ENCODE results near the gene TTC19. TPM values are rescaled to one million over a fixed set of nuclear protein-coding genes. Genes with fewer than 3 reads are reported as not detected.
"Not testable (repeated sequence)": the region's sequence is repeated elsewhere in the genome, so short reads cannot be mapped to it uniquely, and the experiment has no call there.

The TTC19 gene
- total RNA-seq, 3 donors from 2014 or later (not counting 1 experiment from before 2014, with no cell fraction given), result 40.1 to 42.3 (median 40.2) TPM

GRCh38 chr17:16046966-16047365 lies 47.3 kb downstream of the TTC19 start:
- Mint-ChIP-seq H3K27me3 (ENCODE audit: low read depth in 2 of 2) (no peaks in the 10 kb centered on the region), H3K4me1 (peaks cover 5 to 12% of the 10 kb centered on the region in 2 donors), H3K27ac (peak overlapping the region; percentile 7 to 40), H3K36me3 (peaks cover 13% of the 10 kb centered on the region), H3K4me3 (no peak overlapping the region), H3K9me3 (no peaks in the 10 kb centered on the region)
- no peak overlapping the region for H3K4me3 ChIP-seq (ENCODE audit: low read length)
- H3K36me3 ChIP-seq (ENCODE audit: control insufficient read depth, insufficient read depth, low read length), result peaks cover 61% of the 10 kb centered on the region
- H3K27ac ChIP-seq (ENCODE audit: low read length), result no peak overlapping the region
- whole genome bisulfite sequencing (ENCODE audit: insufficient coverage), result 94% methylated on average over 2 of the region's 3 CpGs
- TF ChIP-seq CTCF (IDR thresholded peaks at IDR 0.05), result no peak
- no peaks in the 10 kb centered on the region for H3K27me3 ChIP-seq (ENCODE audit: control insufficient read depth, insufficient read depth, low read length)
- DNase-seq, result no peak
- ATAC-seq, result no peak
- intact Hi-C loops (cut with micrococcal nuclease), result no loop called here
- no peaks in the 10 kb centered on the region for H3K4me1 ChIP-seq (ENCODE audit: control insufficient read depth, insufficient read depth, low read length)
- no peaks in the 10 kb centered on the region for H3K9me3 ChIP-seq (ENCODE audit: control insufficient read depth, insufficient read depth, low read length)

GRCh38 chr17:16048811-16049449 lies 49.3 kb downstream of the TTC19 start:
- ATAC-seq, result no peak
- no peak overlapping the region for H3K4me3 ChIP-seq (ENCODE audit: low read length)
- no peaks in the 10 kb centered on the region for H3K9me3 ChIP-seq (ENCODE audit: control insufficient read depth, insufficient read depth, low read length)
- Mint-ChIP-seq H3K27me3 (ENCODE audit: low read depth in 2 of 2) (no peaks in the 10 kb centered on the region), H3K36me3 (peaks cover 6% of the 10 kb centered on the region), H3K4me3 (no peak overlapping the region), H3K4me1 (peaks cover 19 to 21% of the 10 kb centered on the region in 2 donors), H3K9me3 (no peaks in the 10 kb centered on the region), H3K27ac (no peak overlapping the region)
- TF ChIP-seq CTCF (IDR thresholded peaks at IDR 0.05), result no peak
- whole genome bisulfite sequencing (ENCODE audit: insufficient coverage), result 96% methylated on average over 14 of the region's 14 CpGs
- H3K27me3 ChIP-seq (ENCODE audit: control insufficient read depth, insufficient read depth, low read length), result no peaks in the 10 kb centered on the region
- H3K27ac ChIP-seq (ENCODE audit: low read length), result no peak overlapping the region
- DNase-seq, result no peak
- intact Hi-C loops (cut with micrococcal nuclease), result no loop called here
- peaks cover 63% of the 10 kb centered on the region for H3K36me3 ChIP-seq (ENCODE audit: control insufficient read depth, insufficient read depth, low read length)
- no peaks in the 10 kb centered on the region for H3K4me1 ChIP-seq (ENCODE audit: control insufficient read depth, insufficient read depth, low read length)

GRCh38 chr17:16050844-16051243 lies 51.2 kb downstream of the TTC19 start:
- no peak overlapping the region for H3K4me3 ChIP-seq (ENCODE audit: low read length)
- H3K9me3 ChIP-seq (ENCODE audit: control insufficient read depth, insufficient read depth, low read length), result no peaks in the 10 kb centered on the region
- ATAC-seq, result no peak
- H3K27ac Mint-ChIP-seq, result peak overlapping the region; percentile 27 to 43
- H3K4me3 Mint-ChIP-seq, result no peak overlapping the region
- 100% methylated on average over 6 of the region's 6 CpGs for WGBS (ENCODE audit: insufficient coverage)
- no peak overlapping the region for H3K27ac ChIP-seq (ENCODE audit: low read length)
- H3K4me1 Mint-ChIP-seq, result peaks cover 24 to 31% of the 10 kb centered on the region in 2 donors
- TF ChIP-seq CTCF (IDR thresholded peaks at IDR 0.05), result no peak
- no peak for DNase-seq
- intact Hi-C loops (cut with micrococcal nuclease), result no loop called here
- no peaks in the 10 kb centered on the region for H3K4me1 ChIP-seq (ENCODE audit: control insufficient read depth, insufficient read depth, low read length)
- peaks cover 59% of the 10 kb centered on the region for H3K36me3 ChIP-seq (ENCODE audit: control insufficient read depth, insufficient read depth, low read length)
- no peaks in the 10 kb centered on the region for H3K27me3 ChIP-seq (ENCODE audit: control insufficient read depth, insufficient read depth, low read length)
- H3K36me3 Mint-ChIP-seq, result peaks cover 15% of the 10 kb centered on the region
- H3K9me3 Mint-ChIP-seq, result no peaks in the 10 kb centered on the region
- H3K27me3 Mint-ChIP-seq (ENCODE audit: low read depth in 2 of 2), result no peaks in the 10 kb centered on the region

- ATAC-seq (no peak), DNase-seq (no peak)
- Histone ChIP-seq H3K4me3 (ENCODE audit: low read length) (no peak overlapping the region), H3K27ac (ENCODE audit: low read length) (no peak overlapping the region), H3K36me3 (ENCODE audit: control insufficient read depth, insufficient read depth, low read length) (peaks cover 57% of the 10 kb centered on the region), H3K4me1 (ENCODE audit: control insufficient read depth, insufficient read depth, low read length) (no peaks in the 10 kb centered on the region), H3K9me3 (ENCODE audit: control insufficient read depth, insufficient read depth, low read length) (no peaks in the 10 kb centered on the region), H3K27me3 (ENCODE audit: control insufficient read depth, insufficient read depth, low read length) (no peaks in the 10 kb centered on the region)
- no peak for TF ChIP-seq CTCF (IDR thresholded peaks at IDR 0.05)
- Mint-ChIP-seq H3K27ac (peak overlapping the region; percentile 54 to 64), H3K27me3 (ENCODE audit: low read depth in 2 of 2) (no peaks in the 10 kb centered on the region), H3K4me3 (no peak overlapping the region), H3K36me3 (peaks cover 19% of the 10 kb centered on the region), H3K4me1 (peaks cover 24 to 28% of the 10 kb centered on the region in 2 donors), H3K9me3 (no peaks in the 10 kb centered on the region)
- intact Hi-C loops (cut with micrococcal nuclease), result no loop called here
- 100% methylated on average over 1 of the region's 1 CpG for WGBS (ENCODE audit: insufficient coverage)
Measured at GRCh38 chr17:16052486-16052885, 52.9 kb downstream of the TTC19 start.

GRCh38 chr17:16055139-16055538 lies 55.5 kb downstream of the TTC19 start:
- H3K4me3 Mint-ChIP-seq; H3K27me3 Mint-ChIP-seq (ENCODE audit: low read depth in 2 of 2); H3K9me3 Mint-ChIP-seq; H3K4me1 ChIP-seq (ENCODE audit: control insufficient read depth, insufficient read depth, low read length); intact Hi-C loops (cut with micrococcal nuclease); H3K9me3 ChIP-seq (ENCODE audit: control insufficient read depth, insufficient read depth, low read length); H3K4me3 ChIP-seq (ENCODE audit: low read length); H3K27ac ChIP-seq (ENCODE audit: low read length); ATAC-seq; H3K27me3 ChIP-seq (ENCODE audit: control insufficient read depth, insufficient read depth, low read length); DNase-seq: not testable (repeated sequence)
- H3K36me3 ChIP-seq (ENCODE audit: control insufficient read depth, insufficient read depth, low read length), result peaks cover 62% of the 10 kb centered on the region
- 97% methylated on average over 4 of the region's 4 CpGs for WGBS (ENCODE audit: insufficient coverage)
- Mint-ChIP-seq H3K27ac (peak overlapping the region in 1 of 2 donors; percentile 27), H3K4me1 (peaks cover 24 to 28% of the 10 kb centered on the region in 2 donors), H3K36me3 (peaks cover 23% of the 10 kb centered on the region)
